Measurements from ENCODE around the gene NPSR1.

DNA sequence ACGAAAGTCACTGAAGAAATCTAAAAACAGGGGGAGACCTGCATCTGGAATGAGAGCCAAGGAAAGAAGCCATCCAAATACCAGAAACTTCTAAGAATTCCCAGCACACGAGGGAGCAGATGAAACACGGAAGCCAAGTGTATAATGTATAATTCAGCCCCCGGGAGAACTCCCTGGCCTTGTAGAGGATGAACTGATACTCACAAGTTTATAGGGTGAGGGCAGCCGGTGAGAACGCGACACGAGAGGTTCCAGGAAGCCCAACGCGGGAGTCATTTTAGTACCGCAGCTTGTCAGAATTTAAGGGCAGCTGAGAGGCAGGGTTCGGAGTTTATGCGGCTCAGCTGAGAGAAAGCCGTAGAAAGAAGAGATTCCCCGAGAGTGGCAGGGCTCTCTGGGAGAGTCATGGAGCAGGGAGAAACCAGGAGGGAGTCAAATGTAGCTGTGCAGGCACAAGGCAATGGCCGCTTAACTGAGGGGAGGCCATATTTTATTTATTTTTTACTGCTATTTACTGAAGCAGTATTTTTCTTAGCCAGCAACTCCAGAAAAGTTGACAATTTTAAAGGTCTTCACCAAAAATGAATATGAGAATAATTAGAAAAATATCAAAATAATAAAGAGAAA is 164.0 kb downstream of the NPSR1 start:
- TF ChIP-seq TARDBP (IDR thresholded peaks at IDR 0.05) (no peak), ARNT (IDR thresholded peaks at IDR 0.05) (no peak), SP1 (IDR thresholded peaks at IDR 0.05) (no peak), NFRKB (IDR thresholded peaks at IDR 0.05) (no peak), HDGF (IDR thresholded peaks at IDR 0.05; ENCODE audit: borderline replicate concordance) (no peak), FOXA1 (IDR thresholded peaks at IDR 0.05) (no peak), ZNF384 (IDR thresholded peaks at IDR 0.05) (no peak), ELF4 (IDR thresholded peaks at IDR 0.05) (no peak)
